ENCODE results near the gene SLC7A7. TPM values are rescaled to one million over a fixed set of nuclear protein-coding genes. Genes with fewer than 3 reads are reported as not detected.

SLC7A7 gene
- total RNA-seq, 1 donor from 2014 or later: 157 TPM

GRCh38 chr14:22849212-22849819 lies 34.1 kb upstream of the SLC7A7 start:
- TF ChIP-seq CTCF (IDR thresholded peaks at IDR 0.05): no peak
- DNase-seq (peak; percentile 52), ATAC-seq (no peak)
- intact Hi-C loops (cut with DNase I): no loop called here
- peaks cover 72% of the 10 kb centered on the region for H3K4me1 ChIP-seq
- H3K9me3 ChIP-seq: no peaks in the 10 kb centered on the region
- peak overlapping the region; percentile 81 for H3K27ac ChIP-seq
- no peaks in the 10 kb centered on the region for H3K27me3 ChIP-seq (ENCODE audit: low read depth)
- no peak overlapping the region for H3K4me3 ChIP-seq
- H3K36me3 ChIP-seq: peaks cover 27% of the 10 kb centered on the region

GRCh38 chr14:22848351-22849164 lies 33.3 kb upstream of the SLC7A7 start:
- intact Hi-C loops (cut with DNase I): no loop called here
- peak overlapping the region; percentile 81 for H3K27ac ChIP-seq
- no peaks in the 10 kb centered on the region for H3K9me3 ChIP-seq
- TF ChIP-seq CTCF (IDR thresholded peaks at IDR 0.05): no peak
- no peak overlapping the region for H3K4me3 ChIP-seq
- ATAC-seq (peak; percentile 20 to 45), DNase-seq (peak; percentile 58)
- H3K36me3 ChIP-seq: peaks cover 35% of the 10 kb centered on the region
- peaks cover 71% of the 10 kb centered on the region for H3K4me1 ChIP-seq
- H3K27me3 ChIP-seq (ENCODE audit: low read depth): no peaks in the 10 kb centered on the region

GRCh38 chr14:22847661-22848341 lies 32.6 kb upstream of the SLC7A7 start:
- peaks cover 63% of the 10 kb centered on the region for H3K4me1 ChIP-seq
- H3K36me3 ChIP-seq: peaks cover 42% of the 10 kb centered on the region
- H3K9me3 ChIP-seq: no peaks in the 10 kb centered on the region
- intact Hi-C loops (cut with DNase I): no loop called here
- no peak for TF ChIP-seq CTCF (IDR thresholded peaks at IDR 0.05)
- DNase-seq (peak; percentile 45), ATAC-seq (no peak)
- peak overlapping the region; percentile 81 for H3K27ac ChIP-seq
- H3K4me3 ChIP-seq: no peak overlapping the region
- H3K27me3 ChIP-seq (ENCODE audit: low read depth): no peaks in the 10 kb centered on the region

- DNase-seq: peak; percentile 26
- Histone ChIP-seq H3K27ac (peak overlapping the region; percentile 37), H3K4me3 (no peak overlapping the region), H3K4me1 (peaks cover 59% of the 10 kb centered on the region), H3K9me3 (no peaks in the 10 kb centered on the region), H3K27me3 (ENCODE audit: low read depth) (no peaks in the 10 kb centered on the region), H3K36me3 (peaks cover 52% of the 10 kb centered on the region)
- no peak for ATAC-seq
- TF ChIP-seq CTCF (IDR thresholded peaks at IDR 0.05): no peak
- intact Hi-C loops (cut with DNase I): no loop called here
Observed at GRCh38 chr14:22846811-22847307, 31.6 kb upstream of the SLC7A7 start.

GRCh38 chr14:22845821-22846625 lies 30.8 kb upstream of the SLC7A7 start:
- Histone ChIP-seq H3K27me3 (ENCODE audit: low read depth) (no peaks in the 10 kb centered on the region), H3K4me1 (peaks cover 56% of the 10 kb centered on the region), H3K36me3 (peaks cover 60% of the 10 kb centered on the region), H3K9me3 (no peaks in the 10 kb centered on the region), H3K4me3 (no peak overlapping the region), H3K27ac (peak overlapping the region; percentile 37)
- DNase-seq (peak; percentile 43), ATAC-seq (no peak)
- intact Hi-C loops (cut with DNase I): no loop called here
- no peak for TF ChIP-seq CTCF (IDR thresholded peaks at IDR 0.05)

All from lower lobe of right lung (tissue), 2 donors.